HepG2 (cell line): ENCODE data around the gene PKNOX2. TPM values are rescaled to one million over a fixed set of nuclear protein-coding genes. Genes with fewer than 3 reads are reported as not detected.

Source experiments
- DR1 ChIP-seq: sonication (generic); formaldehyde crosslinking; IDR thresholded peaks from 2 replicates; pipeline ENCODE4 v1.8.0; 2021; ENCODE audit warnings: mild to moderate bottlenecking, missing genetic modification reagents, inconsistent platforms
- E2F1 ChIP-seq: sonication (generic); formaldehyde crosslinking; IDR thresholded peaks from 2 replicates; pipeline ENCODE4 v1.5.0; 2020; ENCODE audit warnings: missing genetic modification reagents
- NAIF1 ChIP-seq: sonication (generic); formaldehyde crosslinking; IDR thresholded peaks from 2 replicates; pipeline ENCODE4 v1.5.0; 2020; ENCODE audit warnings: mild to moderate bottlenecking, missing genetic modification reagents, borderline replicate concordance
- PHF21A ChIP-seq: sonication (generic); formaldehyde crosslinking; IDR thresholded peaks from 2 replicates; pipeline ENCODE4 v1.5.0; 2020; ENCODE audit warnings: mild to moderate bottlenecking, missing genetic modification reagents
- POLR2AphosphoS2 ChIP-seq: IDR thresholded peaks from 2 replicates; pipeline ENCODE4 v1.6.1; 2011; ENCODE audit warnings: low read depth, low read length, improper control_type of control experiment
- ZBED4 ChIP-seq: sonication (generic); formaldehyde crosslinking; IDR thresholded peaks from 2 replicates; pipeline ENCODE4 v1.4.0; 2020; ENCODE audit warnings: missing genetic modification reagents, borderline replicate concordance
- ZBTB43 ChIP-seq: sonication (generic); formaldehyde crosslinking; conservative IDR thresholded peaks from 2 replicates; pipeline ENCODE4 v1.4.0; 2020; ENCODE audit warnings: missing genetic modification reagents
- ZFP41 ChIP-seq: sonication (generic); formaldehyde crosslinking; IDR thresholded peaks from 2 replicates; pipeline ENCODE4 v1.4.0; 2020; ENCODE audit warnings: mild to moderate bottlenecking, missing genetic modification reagents, borderline replicate concordance
- ZMAT5 ChIP-seq: sonication (generic); formaldehyde crosslinking; IDR thresholded peaks from 2 replicates; pipeline ENCODE4 v1.5.0; 2020; ENCODE audit warnings: mild to moderate bottlenecking, low read depth, missing genetic modification reagents, borderline replicate concordance
- ZNF589 ChIP-seq: sonication (generic); formaldehyde crosslinking; conservative IDR thresholded peaks from 2 replicates; pipeline ENCODE4 v1.8.0; 2022; ENCODE audit warnings: mild to moderate bottlenecking, moderate library complexity, missing genetic modification reagents
- ZSCAN9 ChIP-seq: IDR thresholded peaks from 2 replicates; pipeline ENCODE4 v1.6.1; 2016; ENCODE audit warnings: borderline replicate concordance
- polyA plus RNA-seq, 8 experiments: library from polyadenylated mRNA; depleted of rRNA in 3 of 8; stranded (reverse) in 7 of 8; unstranded in 1 of 8; fragments of >200 nt; fragmentation: Illumina TruSeq in 4 of 8; extraction: Trizol in 4 of 8; gene quantifications; 2 replicates each; pipeline versions ENCODE4 v1.2.1 to v1.2.3, GENCODE V29; 2011 to 2016; ENCODE audit warnings: low read depth in 4 of 8, missing spikeins in 1 of 8, mixed read lengths in 1 of 8; ENCODE audit not compliant: insufficient read depth in 1 of 8
- total RNA-seq, 5 experiments: library from RNA; depleted of rRNA; stranded (reverse); fragments of >200 nt; fragmentation: Illumina TruSeq; extraction: Trizol; gene quantifications; 2 replicates each; pipeline ENCODE4 v1.2.3, GENCODE V29; 2016; ENCODE audit warnings: low read depth in 1 of 5

PKNOX2 gene
- total and polyA plus RNA-seq, 2 of the 13 experiments (the other 11 are each of a cell fraction or from before 2014, with no cell fraction given) = not detected

- TF ChIP-seq ZBED4 (CRISPR knock-in tag) (no peak), DR1 (CRISPR knock-in tag) (no peak), E2F1 (no peak), ZNF589 (no peak), NAIF1 (CRISPR knock-in tag) (no peak), POLR2AphosphoS2 (no peak), ZFP41 (CRISPR knock-in tag) (no peak), ZBTB43 (no peak), ZMAT5 (CRISPR knock-in tag) (no peak), ZSCAN9 (CRISPR knock-in tag) (no peak), PHF21A (no peak)
Measured at GRCh38 chr11:125350206-125351032, 185.9 kb downstream of the PKNOX2 start (continued).
